Endothelial cell (in vitro differentiated cells): ENCODE data around the gene IQCB1. TPM values are rescaled to one million over a fixed set of nuclear protein-coding genes. Genes with fewer than 3 reads are reported as not detected.
"Not testable (repeated sequence)": the region's sequence is repeated elsewhere in the genome, so short reads cannot be mapped to it uniquely, and the experiment has no call there.

Source experiments
- DNase-seq: peaks from one replicate; pipeline ENCODE4 v3.0.0; 2021; ENCODE audit warnings: low spot score
- H3K27ac Mint-ChIP-seq: one replicate; pipeline ENCODE4 v1.8.0; 2021; ENCODE audit warnings: mixed read lengths, inconsistent platforms; ENCODE audit not compliant: unreplicated experiment
- H3K27me3 Mint-ChIP-seq: one replicate; pipeline ENCODE4 v1.8.0; 2021; ENCODE audit warnings: mild to moderate bottlenecking, moderate library complexity, mixed read lengths, inconsistent platforms; ENCODE audit not compliant: unreplicated experiment
- H3K36me3 Mint-ChIP-seq: one replicate; pipeline ENCODE4 v1.8.0; 2021; ENCODE audit warnings: mild to moderate bottlenecking, low read depth, mixed read lengths, inconsistent platforms; ENCODE audit not compliant: unreplicated experiment
- H3K4me1 Mint-ChIP-seq: one replicate; pipeline ENCODE4 v1.8.0; 2021; ENCODE audit warnings: mild to moderate bottlenecking, mixed read lengths, inconsistent platforms; ENCODE audit not compliant: unreplicated experiment
- H3K4me3 Mint-ChIP-seq: one replicate; pipeline ENCODE4 v1.8.0; 2021; ENCODE audit warnings: mild to moderate bottlenecking, mixed read lengths, inconsistent platforms; ENCODE audit not compliant: unreplicated experiment
- H3K9me3 Mint-ChIP-seq: one replicate; pipeline ENCODE4 v1.8.0; 2021; ENCODE audit warnings: mixed read lengths, inconsistent platforms; ENCODE audit not compliant: unreplicated experiment
- total RNA-seq: library from RNA; stranded (reverse); fragmentation: NEBNext Ultra II Directional; extraction: Animal tissue kit (Norgen Biotek cat#: 25700); gene quantifications from one replicate; pipeline ENCODE4 v1.2.1, GENCODE V29; 2021; ENCODE audit not compliant: unreplicated experiment
- TF ChIP-seq, protein P1 (sequence below): fragments of 200-600 bp; sonication (generic); IDR thresholded peaks from one replicate; pipeline ENCODE4 v1.5.0; 2021; ENCODE audit warnings: antibody characterized with exemption; ENCODE audit not compliant: unreplicated experiment

IQCB1 gene
- total RNA-seq, 1 donor from 2014 or later = 22.5 TPM

DNA sequence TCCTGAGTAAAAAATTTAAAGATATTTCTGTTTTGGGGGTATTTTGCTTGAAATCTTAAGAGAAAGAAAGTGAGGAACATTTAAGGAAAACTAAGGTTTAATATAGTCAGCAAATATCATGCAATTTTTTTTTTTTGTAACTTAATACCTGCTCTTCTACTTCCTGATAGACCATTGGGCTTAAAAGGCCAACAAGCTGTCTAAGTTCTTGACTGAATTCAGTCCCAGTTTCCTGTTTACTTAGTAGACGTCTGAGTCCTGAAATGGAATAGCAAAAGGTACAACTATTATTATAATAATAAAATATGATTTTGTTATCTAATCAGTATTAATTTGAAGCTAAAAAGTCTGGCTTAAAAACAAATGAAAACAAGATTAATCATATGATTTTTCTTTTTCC, 37.9 kb downstream of the IQCB1 start:
- Mint-ChIP-seq H3K27me3 (no peaks in the 10 kb centered on the region), H3K4me3 (no peak overlapping the region), H3K9me3 (no peaks in the 10 kb centered on the region), H3K27ac (no peak overlapping the region), H3K36me3 (no peaks in the 10 kb centered on the region), H3K4me1 (no peaks in the 10 kb centered on the region)
- TF ChIP-seq, protein P1, sequence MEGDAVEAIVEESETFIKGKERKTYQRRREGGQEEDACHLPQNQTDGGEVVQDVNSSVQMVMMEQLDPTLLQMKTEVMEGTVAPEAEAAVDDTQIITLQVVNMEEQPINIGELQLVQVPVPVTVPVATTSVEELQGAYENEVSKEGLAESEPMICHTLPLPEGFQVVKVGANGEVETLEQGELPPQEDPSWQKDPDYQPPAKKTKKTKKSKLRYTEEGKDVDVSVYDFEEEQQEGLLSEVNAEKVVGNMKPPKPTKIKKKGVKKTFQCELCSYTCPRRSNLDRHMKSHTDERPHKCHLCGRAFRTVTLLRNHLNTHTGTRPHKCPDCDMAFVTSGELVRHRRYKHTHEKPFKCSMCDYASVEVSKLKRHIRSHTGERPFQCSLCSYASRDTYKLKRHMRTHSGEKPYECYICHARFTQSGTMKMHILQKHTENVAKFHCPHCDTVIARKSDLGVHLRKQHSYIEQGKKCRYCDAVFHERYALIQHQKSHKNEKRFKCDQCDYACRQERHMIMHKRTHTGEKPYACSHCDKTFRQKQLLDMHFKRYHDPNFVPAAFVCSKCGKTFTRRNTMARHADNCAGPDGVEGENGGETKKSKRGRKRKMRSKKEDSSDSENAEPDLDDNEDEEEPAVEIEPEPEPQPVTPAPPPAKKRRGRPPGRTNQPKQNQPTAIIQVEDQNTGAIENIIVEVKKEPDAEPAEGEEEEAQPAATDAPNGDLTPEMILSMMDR = no peak
- no peak for DNase-seq

- Mint-ChIP-seq H3K4me1 (no peaks in the 10 kb centered on the region), H3K27ac (no peak overlapping the region), H3K4me3 (no peak overlapping the region), H3K27me3 (no peaks in the 10 kb centered on the region), H3K9me3 (no peaks in the 10 kb centered on the region), H3K36me3 (no peaks in the 10 kb centered on the region)
- no peak for DNase-seq
- TF ChIP-seq, protein P1 = no peak
Measured at GRCh38 chr3:121794264-121794983, 40.4 kb downstream of the IQCB1 start.

DNA sequence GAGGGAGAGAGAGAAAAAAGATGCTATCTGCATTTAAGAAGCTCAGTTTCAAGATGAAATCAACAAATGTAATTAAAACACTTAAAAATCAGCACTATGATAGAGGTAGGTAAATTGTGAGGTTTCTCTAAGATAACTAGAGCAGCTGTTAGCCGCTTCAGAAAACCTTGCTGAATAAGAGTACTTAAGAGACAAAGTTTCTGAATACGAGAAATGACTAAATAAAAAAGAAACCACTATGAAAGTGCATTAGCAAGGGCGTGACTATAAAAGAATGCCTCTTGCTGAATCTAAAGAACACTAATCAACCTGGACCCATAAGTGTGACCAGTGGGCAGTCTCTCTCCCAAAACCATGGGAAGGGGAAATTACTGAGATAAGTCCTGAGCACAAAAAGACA, 41.8 kb downstream of the IQCB1 start:
- Mint-ChIP-seq H3K9me3 (no peaks in the 10 kb centered on the region), H3K4me1 (no peaks in the 10 kb centered on the region), H3K27ac (no peak overlapping the region), H3K36me3 (no peaks in the 10 kb centered on the region), H3K4me3 (no peak overlapping the region), H3K27me3 (no peaks in the 10 kb centered on the region)
- TF ChIP-seq, protein P1 = no peak
- no peak for DNase-seq

DNA sequence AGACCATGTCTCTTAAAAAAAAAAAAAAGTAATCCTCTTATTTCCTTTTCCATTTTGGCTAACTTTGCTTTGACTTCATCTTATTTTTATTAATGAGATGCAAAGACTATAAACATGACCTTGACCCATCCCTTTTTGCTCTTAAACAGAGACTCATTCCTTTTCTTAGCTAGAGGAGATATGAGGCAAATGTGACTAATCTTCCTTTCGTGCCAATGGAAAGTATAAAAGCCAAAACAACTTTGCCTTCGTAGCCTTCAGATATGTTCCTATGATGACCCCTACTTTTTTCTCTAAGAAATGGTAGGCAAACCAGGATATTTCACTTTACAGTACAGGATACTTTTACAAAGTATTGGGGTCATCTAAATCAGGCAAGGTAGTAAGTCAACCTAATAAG, 48.4 kb downstream of the IQCB1 start:
- Mint-ChIP-seq H3K27me3 (no peaks in the 10 kb centered on the region), H3K36me3 (no peaks in the 10 kb centered on the region), H3K27ac (no peak overlapping the region), H3K4me1 (no peaks in the 10 kb centered on the region), H3K4me3 (no peak overlapping the region), H3K9me3 (no peaks in the 10 kb centered on the region)
- DNase-seq = no peak
- TF ChIP-seq, protein P1 = no peak

GRCh38 chr3:121782784-121783183, 52.1 kb downstream of the IQCB1 start:
- DNase-seq, H3K36me3 Mint-ChIP-seq, H3K4me1 Mint-ChIP-seq, H3K27me3 Mint-ChIP-seq, H3K27ac Mint-ChIP-seq, H3K4me3 Mint-ChIP-seq, H3K9me3 Mint-ChIP-seq: not testable (repeated sequence)
